ENCODE measurements around the gene PGAM1. TPM values are rescaled to one million over a fixed set of nuclear protein-coding genes. Genes with fewer than 3 reads are reported as not detected.
A peak's percentile ranks its signal among the peaks of the same experiment; 100 is the strongest.

PGAM1 gene
- total and polyA plus RNA-seq, 2 of the 13 experiments (the other 11 are each of a cell fraction or from before 2014, with no cell fraction given) = 354 to 483 TPM

GRCh38 chr10:97400665-97401454, 25.1 kb upstream of the PGAM1 start, which contains the start of gene RRP12 (continued):
- TF ChIP-seq BCLAF1 (IDR thresholded peaks at IDR 0.05) (no peak), ZNF446 (CRISPR knock-in tag; IDR thresholded peaks at IDR 0.05) (no peak), ZFY (CRISPR knock-in tag; IDR thresholded peaks at IDR 0.05) (peak; percentile 52; the same call in 1 of the 2 replicates), ZNF343 (CRISPR knock-in tag; IDR thresholded peaks at IDR 0.05) (no peak), KDM4B (CRISPR knock-in tag; IDR thresholded peaks at IDR 0.05) (no peak; the same call in 1 of the 2 replicates), GTF3A (CRISPR knock-in tag; conservative IDR thresholded peaks at IDR 0.05) (no peak), ZNF800 (CRISPR knock-in tag; IDR thresholded peaks at IDR 0.05) (no peak), ZNF704 (CRISPR knock-in tag; IDR thresholded peaks at IDR 0.05; ENCODE audit: borderline replicate concordance) (peak; percentile 34; the same call in 1 of the 2 replicates), CREB3 (CRISPR knock-in tag; IDR thresholded peaks at IDR 0.05) (no peak), ZNF431 (CRISPR knock-in tag; IDR thresholded peaks at IDR 0.05; ENCODE audit: borderline replicate concordance, low read depth) (no peak), CHD4 (IDR thresholded peaks at IDR 0.05; ENCODE audit: borderline replicate concordance, low read length) (no peak), ZNF276 (CRISPR knock-in tag; IDR thresholded peaks at IDR 0.05; ENCODE audit: low read depth) (no peak), ZNF605 (CRISPR knock-in tag; IDR thresholded peaks at IDR 0.05) (peak; percentile 77), MZF1 (CRISPR knock-in tag; IDR thresholded peaks at IDR 0.05; ENCODE audit: borderline replicate concordance) (no peak), ZNF10 (CRISPR knock-in tag; IDR thresholded peaks at IDR 0.05; ENCODE audit: borderline replicate concordance, low read depth) (no peak), ZUFSP (CRISPR knock-in tag; IDR thresholded peaks at IDR 0.05; ENCODE audit: borderline replicate concordance) (no peak)

Measured in HepG2 (cell line).